K562 (cell line): ENCODE results near the gene CD248. TPM values are rescaled to one million over a fixed set of nuclear protein-coding genes. Genes with fewer than 3 reads are reported as not detected.

Experiments used
- ARNT ChIP-seq, 2 experiments: fragments of 450-650 bp; IDR thresholded peaks; 2 replicates each; pipeline ENCODE4 v1.6.1; 2016; ENCODE audit warnings: mild to moderate bottlenecking in 1 of 2
- ERF ChIP-seq: fragments of 450-650 bp; formaldehyde crosslinking; IDR thresholded peaks from 2 replicates; pipeline ENCODE4 v1.4.0; 2020; ENCODE audit warnings: mild to moderate bottlenecking, mixed read lengths
- ETS2 ChIP-seq: IDR thresholded peaks from 2 replicates; pipeline ENCODE4 v1.6.1; 2016; ENCODE audit warnings: borderline replicate concordance, missing genetic modification characterization, mild to moderate bottlenecking, moderate library complexity, missing compliant biosample characterization; ENCODE audit not compliant: poor library complexity, severe bottlenecking
- FOXM1 ChIP-seq, 2 experiments: fragments of 450-650 bp in 1 of 2; sonication (generic) in 1 of 2; formaldehyde crosslinking in 1 of 2; IDR thresholded peaks; 2 replicates each; pipeline versions ENCODE4 v1.6.1 to v1.9.0; 2017 to 2022; ENCODE audit warnings: low read depth in 2 of 2, mild to moderate bottlenecking in 2 of 2, missing genetic modification reagents in 1 of 2, moderate library complexity in 1 of 2
- HES1 ChIP-seq: fragments of 450-650 bp; IDR thresholded peaks from 2 replicates; pipeline ENCODE4 v1.6.1; 2016; ENCODE audit warnings: low read depth, mild to moderate bottlenecking, moderate library complexity
- NR0B1 ChIP-seq: fragments of 450-650 bp; IDR thresholded peaks from one replicate; pipeline ENCODE4 v1.6.1; 2018; ENCODE audit warnings: mild to moderate bottlenecking, moderate library complexity; ENCODE audit not compliant: partially characterized antibody
- PPARD ChIP-seq: fragments of 250-450 bp; sonication (Bioruptor Pico); IDR thresholded peaks from 2 replicates; pipeline ENCODE4 v1.8.0; 2022; ENCODE audit warnings: inconsistent platforms, mild to moderate bottlenecking, moderate library complexity
- SMARCB1 ChIP-seq: IDR thresholded peaks from 2 replicates; pipeline ENCODE4 v1.6.1; 2011; ENCODE audit warnings: improper control_type of control experiment, low read depth; ENCODE audit not compliant: insufficient read length
- TARDBP ChIP-seq: fragments of 450-650 bp; IDR thresholded peaks from 2 replicates; pipeline ENCODE4 v1.6.1; 2016
- polyA plus RNA-seq, 8 experiments: library from polyadenylated mRNA; depleted of rRNA in 4 of 8; stranded (reverse) in 5 of 8; unstranded in 3 of 8; fragments of >200 nt; fragmentation: Nextera tagmentation in 2 of 8; fragmentation: Illumina TruSeq in 1 of 8; extraction: Ambion mirVana in 2 of 8; extraction: Trizol in 1 of 8; gene quantifications; 2 replicates each; pipeline versions ENCODE4 v1.2.1 to v1.2.3, GENCODE V29; 2011 to 2014; ENCODE audit warnings: inconsistent platforms in 1 of 8, missing spikeins in 1 of 8
- total RNA-seq, 7 experiments: library from RNA; depleted of rRNA in 6 of 7; stranded (reverse); fragments of >200 nt in 6 of 7; fragmentation: Illumina TruSeq in 2 of 7; extraction: Trizol in 2 of 7; gene quantifications; 2 replicates each; pipeline versions ENCODE4 v1.2.1 to v1.2.3, GENCODE V29; 2011 to 2021; ENCODE audit warnings: low replicate concordance in 1 of 7

The CD248 gene
- total and polyA plus RNA-seq, 9 of the 15 experiments (the other 6 are each of a cell fraction or from before 2014, with no cell fraction given): 0.09 TPM; not detected in 8

DNA sequence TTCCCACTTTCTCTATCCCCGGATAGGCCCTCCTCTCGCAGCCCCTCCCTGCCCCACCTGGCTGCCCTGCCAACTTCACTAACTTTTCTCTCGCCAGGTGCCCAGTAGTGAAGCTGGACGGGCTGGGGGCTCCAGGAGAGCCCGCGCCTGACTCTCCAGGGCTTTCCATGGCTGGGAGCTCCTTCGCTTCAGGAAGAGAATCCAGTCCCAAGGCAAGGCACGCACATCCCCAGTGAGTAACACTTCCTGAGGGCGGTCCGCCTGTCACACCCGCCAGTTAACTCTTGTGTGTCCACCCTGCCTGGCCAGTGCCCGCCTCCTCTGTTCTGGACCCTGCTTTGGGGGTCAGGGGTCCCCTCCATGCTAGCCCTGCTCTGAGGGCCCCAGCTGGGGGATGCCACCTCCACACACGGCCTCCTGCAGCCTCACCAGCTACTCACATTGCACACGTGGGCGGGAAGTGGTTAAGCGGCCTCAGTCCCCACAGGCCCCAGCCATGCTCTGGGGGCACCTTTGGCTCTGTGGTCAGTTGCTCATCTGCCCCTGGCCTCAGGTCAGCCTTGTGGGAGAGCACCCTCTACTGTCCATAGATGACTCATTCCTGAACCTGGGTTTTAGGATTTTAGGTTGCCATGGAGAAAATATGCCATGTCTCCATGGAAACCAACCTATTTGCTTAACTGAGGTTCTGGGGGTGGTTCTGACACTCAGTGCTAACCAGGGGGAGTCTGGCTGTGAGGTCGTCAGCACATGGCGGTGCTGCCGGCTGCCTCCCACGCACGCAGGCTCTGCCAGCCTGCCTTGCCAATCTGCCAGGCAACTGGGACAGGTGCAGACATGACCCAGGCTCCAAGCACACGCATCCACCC lies 19.6 kb upstream of the CD248 start, which contains the start of gene RIN1 (continued):
- TF ChIP-seq HES1 (no peak), FOXM1 (IDR thresholded peaks at IDR 0.05; ENCODE audit: low read depth) (no peak), FOXM1 (CRISPR knock-in tag; IDR thresholded peaks at IDR 0.05; ENCODE audit: low read depth) (no peak), ARNT (IDR thresholded peaks at IDR 0.05) (no peak), SMARCB1 (no peak), ERF (CRISPR knock-in tag) (peak; percentile 70), ETS2 (tag) (no peak), PPARD (CRISPR knock-in tag) (no peak), NR0B1 (no peak), TARDBP (no peak)
